ENCODE measurements around the gene CACNA1S.

DNA sequence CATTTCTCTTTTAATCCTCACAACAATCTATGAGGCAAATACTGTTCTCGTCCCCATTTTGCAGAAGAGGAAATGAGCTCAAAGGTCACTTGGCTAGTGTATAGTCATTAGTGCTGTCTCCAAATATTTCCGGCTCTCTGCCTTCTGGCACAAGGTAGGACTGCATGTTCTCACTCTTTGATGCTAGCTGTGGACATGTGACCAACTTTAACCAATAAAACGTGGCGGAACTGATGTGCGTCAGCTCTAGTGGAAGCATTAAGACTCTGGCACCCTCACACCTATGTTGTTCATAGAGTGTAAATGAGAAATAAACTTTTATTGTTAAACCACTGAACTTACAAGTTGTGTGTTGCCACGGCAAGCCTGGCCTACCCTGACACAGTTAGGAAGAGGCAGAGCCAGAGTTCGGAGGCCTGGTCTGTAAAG lies 83.8 kb downstream of the CACNA1S start:
- TF ChIP-seq, protein P1, sequence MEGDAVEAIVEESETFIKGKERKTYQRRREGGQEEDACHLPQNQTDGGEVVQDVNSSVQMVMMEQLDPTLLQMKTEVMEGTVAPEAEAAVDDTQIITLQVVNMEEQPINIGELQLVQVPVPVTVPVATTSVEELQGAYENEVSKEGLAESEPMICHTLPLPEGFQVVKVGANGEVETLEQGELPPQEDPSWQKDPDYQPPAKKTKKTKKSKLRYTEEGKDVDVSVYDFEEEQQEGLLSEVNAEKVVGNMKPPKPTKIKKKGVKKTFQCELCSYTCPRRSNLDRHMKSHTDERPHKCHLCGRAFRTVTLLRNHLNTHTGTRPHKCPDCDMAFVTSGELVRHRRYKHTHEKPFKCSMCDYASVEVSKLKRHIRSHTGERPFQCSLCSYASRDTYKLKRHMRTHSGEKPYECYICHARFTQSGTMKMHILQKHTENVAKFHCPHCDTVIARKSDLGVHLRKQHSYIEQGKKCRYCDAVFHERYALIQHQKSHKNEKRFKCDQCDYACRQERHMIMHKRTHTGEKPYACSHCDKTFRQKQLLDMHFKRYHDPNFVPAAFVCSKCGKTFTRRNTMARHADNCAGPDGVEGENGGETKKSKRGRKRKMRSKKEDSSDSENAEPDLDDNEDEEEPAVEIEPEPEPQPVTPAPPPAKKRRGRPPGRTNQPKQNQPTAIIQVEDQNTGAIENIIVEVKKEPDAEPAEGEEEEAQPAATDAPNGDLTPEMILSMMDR (IDR thresholded peaks at IDR 0.05; ENCODE audit: insufficient read depth, low read length, poor library complexity, severe bottlenecking) = no peak
- TF ChIP-seq EZH2phosphoT487 (conservative IDR thresholded peaks at IDR 0.05; ENCODE audit: low read length) = no peak
